Hepatocyte (in vitro differentiated cells): ENCODE data around the gene ALOX12B.

Source experiments
- CTCF ChIP-seq: fragments of 200-600 bp; sonication (generic); IDR thresholded peaks from 2 replicates; pipeline ENCODE4 v1.5.1; 2016; ENCODE audit warnings: antibody characterized with exemption, mild to moderate bottlenecking; ENCODE audit not compliant: poor library complexity
- EZH2 ChIP-seq: fragments of 200-600 bp; sonication (generic); IDR thresholded peaks from 2 replicates; pipeline ENCODE4 v1.6.1; 2016; ENCODE audit warnings: antibody characterized with exemption, mild to moderate bottlenecking, borderline replicate concordance
- EZH2phosphoT487 ChIP-seq: fragments of 200-600 bp; sonication (generic); IDR thresholded peaks from one replicate; pipeline ENCODE4 v1.6.1; 2018; ENCODE audit warnings: antibody characterized with exemption, mild to moderate bottlenecking, low read depth, moderate library complexity; ENCODE audit not compliant: unreplicated experiment, severe bottlenecking

GRCh38 chr17:8103549-8103948, 16.0 kb upstream of the ALOX12B start:
- TF ChIP-seq CTCF (no peak), EZH2phosphoT487 (no peak), EZH2 (no peak)
